Endothelial cell of umbilical vein (primary cell): ENCODE data around the gene ZNF846. TPM values are rescaled to one million over a fixed set of nuclear protein-coding genes. Genes with fewer than 3 reads are reported as not detected.

ENCODE experiments used
- BruUV-seq: library from RNA; stranded (reverse); fragments of 400-500 nt; replicated peaks from 2 replicates; lab custom pipeline; 2021; lab: Mats Ljungman, UMichigan
- CTCF ChIA-PET: fragments of 300-600, 350-600 bp; sonication (Branson Sonifier 250); formaldehyde crosslinking; loops from one replicate; lab custom pipeline; 2021; ENCODE audit warnings: antibody characterized with exemption, inconsistent platforms; lab: Charles Lee
- POLR2A ChIA-PET: fragments of 300-600, 350-600 bp; sonication (Branson Sonifier 250); formaldehyde crosslinking; loops from one replicate; lab custom pipeline; 2021; ENCODE audit warnings: antibody characterized with exemption, inconsistent platforms; lab: Charles Lee
- DNase-seq: peaks from one replicate; pipeline ENCODE4 v3.0.0-alpha.2; 2011; ENCODE audit warnings: low read depth, low spot score
- FAIRE-seq: peaks from 2 replicates; lab custom pipeline; 2011; peaks lifted over from hg19 to GRCh38; lab: Jason Lieb, UNC
- H2AFZ ChIP-seq: 2 replicates; pipeline ENCODE4 v1.6.0; 2012; ENCODE audit warnings: low read depth, low read length, control low read depth, inconsistent platforms
- H3K27ac ChIP-seq: 2 replicates; pipeline ENCODE4 v1.5.1; 2011; ENCODE audit warnings: low read depth, mild to moderate bottlenecking, control low read depth, low read length, moderate library complexity; ENCODE audit not compliant: insufficient read depth
- H3K27me3 ChIP-seq, 2 experiments: 2 replicates each; pipeline versions ENCODE4 v1.6.0 to v1.6.1; 2011; ENCODE audit warnings: low read length in 2 of 2, mixed read lengths in 1 of 2; ENCODE audit not compliant: control insufficient read depth in 2 of 2, insufficient read depth in 2 of 2
- H3K36me3 ChIP-seq, 2 experiments: 2 replicates in 1 of 2; 3 replicates in 1 of 2; pipeline ENCODE4 v1.5.1; 2011; ENCODE audit warnings: low read length in 2 of 2, mild to moderate bottlenecking in 1 of 2, moderate library complexity in 1 of 2; ENCODE audit not compliant: control insufficient read depth in 2 of 2, insufficient read depth in 2 of 2; ENCODE audit errors: extremely low read depth in 1 of 2
- H3K4me1 ChIP-seq: 3 replicates; pipeline ENCODE4 v1.5.1; 2011; ENCODE audit warnings: mild to moderate bottlenecking, low read length; ENCODE audit not compliant: control insufficient read depth, insufficient read depth; ENCODE audit errors: extremely low read depth
- H3K4me2 ChIP-seq: 2 replicates; pipeline ENCODE4 v1.6.1; 2011; ENCODE audit warnings: low read length, control low read depth, mixed read lengths; ENCODE audit not compliant: insufficient read depth
- H3K4me3 ChIP-seq, 3 experiments: fragments of 200-600 bp in 1 of 3; sonication (generic), shearing (Covaris generic) in 1 of 3; replicated peaks in 1 of 3; 2 replicates each; pipeline ENCODE4 v1.5.1; 2011 to 2016; ENCODE audit warnings: control low read depth in 3 of 3, low read length in 3 of 3, mild to moderate bottlenecking in 2 of 3, inconsistent platforms in 1 of 3, low read depth in 1 of 3, moderate library complexity in 1 of 3; ENCODE audit not compliant: insufficient read depth in 1 of 3
- H3K79me2 ChIP-seq: 2 replicates; pipeline ENCODE4 v1.6.0; 2012; ENCODE audit warnings: low read length, inconsistent platforms; ENCODE audit not compliant: control insufficient read depth, insufficient read depth
- H3K9ac ChIP-seq: replicated peaks from 2 replicates; pipeline ENCODE3; 2011; ENCODE audit warnings: low read length, control low read depth; ENCODE audit not compliant: insufficient read depth; ENCODE audit errors: extremely low read depth
- H3K9me1 ChIP-seq: replicated peaks from 3 replicates; pipeline ENCODE4 v1.6.0; 2011; ENCODE audit warnings: mild to moderate bottlenecking, low read length; ENCODE audit not compliant: control insufficient read depth, insufficient read depth; ENCODE audit errors: extremely low read depth
- H3K9me3 ChIP-seq: replicated peaks from 2 replicates; pipeline ENCODE4 v1.5.1; 2012; ENCODE audit warnings: low read length, inconsistent platforms; ENCODE audit not compliant: control insufficient read depth, insufficient read depth
- H4K20me1 ChIP-seq: replicated peaks from 2 replicates; pipeline ENCODE3; 2011; ENCODE audit warnings: mild to moderate bottlenecking, low read length; ENCODE audit not compliant: control insufficient read depth, insufficient read depth; ENCODE audit errors: extremely low read depth
- EZH2 ChIP-seq: IDR thresholded peaks from 2 replicates; pipeline ENCODE4 v1.6.1; 2012; ENCODE audit warnings: borderline replicate concordance, low read depth, mild to moderate bottlenecking, moderate library complexity, low read length, inconsistent platforms; ENCODE audit not compliant: severe bottlenecking
- FOS ChIP-seq: IDR thresholded peaks from 2 replicates; pipeline ENCODE4 v1.6.1; 2011; ENCODE audit warnings: mild to moderate bottlenecking, low read length, moderate library complexity, borderline replicate concordance; ENCODE audit not compliant: insufficient read depth
- dilution Hi-C: fragments of 300-500 bp; cut with MboI; formaldehyde crosslinking; loops from one replicate; pipeline ENCODE4 v1.15.0; 2019; ENCODE audit warnings: low sequenced_read_pairs; ENCODE audit not compliant: extremely low pct_ligation_motif_present
- intact Hi-C: fragments of 100-400 bp; cut with micrococcal nuclease; formaldehyde crosslinking; loops from one replicate; pipeline ENCODE4 v1.10.0; 2022
- polyA plus RNA-seq, 4 experiments: library from polyadenylated mRNA; depleted of rRNA in 3 of 4; stranded (reverse) in 3 of 4; unstranded in 1 of 4; fragments of >200 nt; gene quantifications; 2 replicates each; pipeline versions ENCODE4 v1.2.1 to v1.2.3, GENCODE V29; 2011 to 2012; ENCODE audit warnings: missing spikeins in 1 of 4
- total RNA-seq: library from RNA; stranded (reverse); gene quantifications from 2 replicates; pipeline ENCODE4 v1.2.3, GENCODE V29; 2021
- TF ChIP-seq, protein P1 (sequence below): IDR thresholded peaks from 2 replicates; pipeline ENCODE4 v1.6.1; 2011; ENCODE audit not compliant: insufficient read depth, insufficient read length
- TF ChIP-seq, protein P2 (sequence below), 2 donors: IDR thresholded peaks; 1 replicate in 1 of 2; 2 replicates in 1 of 2; pipeline ENCODE4 v1.5.1; 2011; ENCODE audit warnings: low read length in 2 of 2, mild to moderate bottlenecking in 2 of 2, moderate library complexity in 2 of 2, control low read depth in 1 of 2, inconsistent platforms in 1 of 2, low read depth in 1 of 2; ENCODE audit not compliant: insufficient read depth in 1 of 2; ENCODE audit errors: extremely low read depth in 1 of 2

ZNF846 gene
- total and polyA plus RNA-seq, 2 donors (not counting 3 experiments of a cell fraction or from before 2014, with no cell fraction given), result 3.9 to 8.3 TPM

DNA sequence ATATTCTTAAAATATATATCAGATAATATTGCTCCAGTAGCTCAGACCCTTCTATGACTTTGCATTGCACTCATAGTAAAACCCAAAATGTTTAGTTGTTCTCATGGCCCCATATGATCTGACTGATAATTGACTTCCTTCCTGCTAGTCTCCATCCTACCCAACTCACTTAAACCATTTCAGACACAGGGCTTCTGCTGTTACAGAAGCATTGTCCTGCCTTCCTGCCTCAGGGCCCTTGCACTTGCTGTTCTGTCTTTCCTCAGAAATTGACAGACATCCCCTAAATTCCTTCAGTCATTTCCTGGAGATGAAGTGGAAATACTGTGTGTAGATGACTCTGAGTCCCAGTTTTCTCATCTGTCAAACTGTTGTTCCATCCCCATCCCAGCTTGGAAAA is 30.6 kb upstream of the ZNF846 start:
- Histone ChIP-seq H3K9me1 (no peaks in the 10 kb centered on the region), H3K4me3 (no peak overlapping the region), H3K9me3 (no peaks in the 10 kb centered on the region), H4K20me1 (no peaks in the 10 kb centered on the region), H3K36me3 (no peaks in the 10 kb centered on the region), H3K27me3 (no peaks in the 10 kb centered on the region), H3K27ac (no peak overlapping the region), H3K4me2 (no peak overlapping the region), H3K79me2 (no peaks in the 10 kb centered on the region), H3K4me1 (no peaks in the 10 kb centered on the region), H3K9ac (no peak overlapping the region), H2AFZ (no peak overlapping the region)
- ChIA-PET CTCF (interaction anchor here (0.9 to 2.0 kb wide), 5 partner anchors 36 to 594 kb away, joined by 3 to 17 read pairs (median 4); partner anchors contain the start of gene PIN1), POLR2A (no interaction called here)
- dilution Hi-C loops (loop anchor here (10.0 kb wide), 1 partner anchor 174 kb away; the partner anchor contains the start of gene ZNF561), intact Hi-C loops (no loop called here)
- BruUV-seq, result no TSS peak
- TF ChIP-seq, protein P1, sequence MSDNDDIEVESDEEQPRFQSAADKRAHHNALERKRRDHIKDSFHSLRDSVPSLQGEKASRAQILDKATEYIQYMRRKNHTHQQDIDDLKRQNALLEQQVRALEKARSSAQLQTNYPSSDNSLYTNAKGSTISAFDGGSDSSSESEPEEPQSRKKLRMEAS, result no peak
- no peak for TF ChIP-seq EZH2
- no peak for TF ChIP-seq FOS
- TF ChIP-seq, protein P2, sequence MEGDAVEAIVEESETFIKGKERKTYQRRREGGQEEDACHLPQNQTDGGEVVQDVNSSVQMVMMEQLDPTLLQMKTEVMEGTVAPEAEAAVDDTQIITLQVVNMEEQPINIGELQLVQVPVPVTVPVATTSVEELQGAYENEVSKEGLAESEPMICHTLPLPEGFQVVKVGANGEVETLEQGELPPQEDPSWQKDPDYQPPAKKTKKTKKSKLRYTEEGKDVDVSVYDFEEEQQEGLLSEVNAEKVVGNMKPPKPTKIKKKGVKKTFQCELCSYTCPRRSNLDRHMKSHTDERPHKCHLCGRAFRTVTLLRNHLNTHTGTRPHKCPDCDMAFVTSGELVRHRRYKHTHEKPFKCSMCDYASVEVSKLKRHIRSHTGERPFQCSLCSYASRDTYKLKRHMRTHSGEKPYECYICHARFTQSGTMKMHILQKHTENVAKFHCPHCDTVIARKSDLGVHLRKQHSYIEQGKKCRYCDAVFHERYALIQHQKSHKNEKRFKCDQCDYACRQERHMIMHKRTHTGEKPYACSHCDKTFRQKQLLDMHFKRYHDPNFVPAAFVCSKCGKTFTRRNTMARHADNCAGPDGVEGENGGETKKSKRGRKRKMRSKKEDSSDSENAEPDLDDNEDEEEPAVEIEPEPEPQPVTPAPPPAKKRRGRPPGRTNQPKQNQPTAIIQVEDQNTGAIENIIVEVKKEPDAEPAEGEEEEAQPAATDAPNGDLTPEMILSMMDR (IDR thresholded peaks at IDR 0.05; ENCODE audit: extremely low read depth in 1 of 2, insufficient read depth in 1 of 2, low read depth in 1 of 2, low read length in 2 of 2), result no peak
- FAIRE-seq (no peak), DNase-seq (no peak)
